HL-60/S4 treated with retinoic acid at 250 ng/mL for 4 days and 3 days (cell line): ENCODE results near the gene OSBPL5.

Experiments
- in situ Hi-C: fragments of 300-500 bp; cut with MboI; formaldehyde crosslinking; loops from 2 replicates; pipeline ENCODE4 v1.7.0; 2022; ENCODE audit warnings: low sequenced_read_pairs

The OSBPL5 gene

GRCh38 chr11:3150726-3151125 lies 14.4 kb downstream of the OSBPL5 start:
- in situ Hi-C loops, result no loop called here

GRCh38 chr11:3149852-3150188 lies 15.3 kb downstream of the OSBPL5 start:
- in situ Hi-C loops, result no loop called here

- in situ Hi-C loops, result no loop called here
These were observed 15.9 kb downstream of the OSBPL5 start for GRCh38 chr11:3148990-3149851.

- in situ Hi-C loops, result no loop called here
These were observed 16.7 kb downstream of the OSBPL5 start for GRCh38 chr11:3148255-3148989.

GRCh38 chr11:3147626-3148025 lies 17.5 kb downstream of the OSBPL5 start:
- in situ Hi-C loops, result no loop called here

GRCh38 chr11:3147257-3147619 lies 17.9 kb downstream of the OSBPL5 start:
- in situ Hi-C loops, result no loop called here

- in situ Hi-C loops, result no loop called here
These were observed 18.4 kb downstream of the OSBPL5 start for GRCh38 chr11:3146612-3147256.

GRCh38 chr11:3145206-3145520 lies 19.9 kb downstream of the OSBPL5 start:
- in situ Hi-C loops, result no loop called here

- in situ Hi-C loops, result no loop called here
These were observed 20.6 kb downstream of the OSBPL5 start for GRCh38 chr11:3144296-3145205.

- in situ Hi-C loops, result no loop called here
These were observed 21.8 kb downstream of the OSBPL5 start for GRCh38 chr11:3143136-3143880.

- in situ Hi-C loops, result no loop called here
These were observed 24.9 kb downstream of the OSBPL5 start for GRCh38 chr11:3140291-3140603.

GRCh38 chr11:3139481-3140290 lies 25.4 kb downstream of the OSBPL5 start:
- in situ Hi-C loops, result no loop called here

- in situ Hi-C loops, result no loop called here
These were observed 26.0 kb downstream of the OSBPL5 start for GRCh38 chr11:3139086-3139440.

GRCh38 chr11:3138178-3139085 lies 26.7 kb downstream of the OSBPL5 start:
- in situ Hi-C loops, result no loop called here

GRCh38 chr11:3137486-3138177 lies 27.5 kb downstream of the OSBPL5 start:
- in situ Hi-C loops, result no loop called here

GRCh38 chr11:3136546-3137455 lies 28.3 kb downstream of the OSBPL5 start:
- in situ Hi-C loops, result no loop called here
